Measurements from ENCODE around the gene HYI.
A peak's percentile ranks its signal among the peaks of the same experiment; 100 is the strongest.
"Not testable (repeated sequence)": the region's sequence is repeated elsewhere in the genome, so short reads cannot be mapped to it uniquely, and the experiment has no call there.

HYI gene

GRCh38 chr1:43427524-43427923 lies 26.2 kb downstream of the HYI start:
- no peak for DNase-seq (ENCODE audit: low spot score)

GRCh38 chr1:43426221-43426620 lies 27.5 kb downstream of the HYI start:
- DNase-seq (ENCODE audit: low spot score): no peak

DNA sequence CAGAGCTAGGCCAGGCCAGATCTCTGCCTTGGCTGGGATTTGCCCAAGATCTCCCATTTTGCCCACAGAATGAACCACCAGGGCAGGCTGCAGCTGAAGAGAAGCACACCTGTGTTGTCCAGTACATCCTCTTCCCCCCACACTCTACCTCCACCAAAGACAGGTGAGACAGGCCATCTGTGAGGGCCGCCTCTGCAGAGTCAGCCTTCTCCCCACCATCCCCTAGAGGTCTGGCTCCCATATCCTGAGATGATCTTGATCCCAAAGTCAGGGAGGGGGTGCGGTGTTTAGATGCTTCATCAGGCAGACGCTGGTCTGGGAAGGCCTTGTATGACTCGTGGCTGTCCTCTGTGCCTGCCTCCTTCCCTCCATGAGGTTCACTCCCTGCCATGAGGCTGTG lies 28.7 kb downstream of the HYI start:
- DNase-seq (ENCODE audit: low spot score): no peak

DNA sequence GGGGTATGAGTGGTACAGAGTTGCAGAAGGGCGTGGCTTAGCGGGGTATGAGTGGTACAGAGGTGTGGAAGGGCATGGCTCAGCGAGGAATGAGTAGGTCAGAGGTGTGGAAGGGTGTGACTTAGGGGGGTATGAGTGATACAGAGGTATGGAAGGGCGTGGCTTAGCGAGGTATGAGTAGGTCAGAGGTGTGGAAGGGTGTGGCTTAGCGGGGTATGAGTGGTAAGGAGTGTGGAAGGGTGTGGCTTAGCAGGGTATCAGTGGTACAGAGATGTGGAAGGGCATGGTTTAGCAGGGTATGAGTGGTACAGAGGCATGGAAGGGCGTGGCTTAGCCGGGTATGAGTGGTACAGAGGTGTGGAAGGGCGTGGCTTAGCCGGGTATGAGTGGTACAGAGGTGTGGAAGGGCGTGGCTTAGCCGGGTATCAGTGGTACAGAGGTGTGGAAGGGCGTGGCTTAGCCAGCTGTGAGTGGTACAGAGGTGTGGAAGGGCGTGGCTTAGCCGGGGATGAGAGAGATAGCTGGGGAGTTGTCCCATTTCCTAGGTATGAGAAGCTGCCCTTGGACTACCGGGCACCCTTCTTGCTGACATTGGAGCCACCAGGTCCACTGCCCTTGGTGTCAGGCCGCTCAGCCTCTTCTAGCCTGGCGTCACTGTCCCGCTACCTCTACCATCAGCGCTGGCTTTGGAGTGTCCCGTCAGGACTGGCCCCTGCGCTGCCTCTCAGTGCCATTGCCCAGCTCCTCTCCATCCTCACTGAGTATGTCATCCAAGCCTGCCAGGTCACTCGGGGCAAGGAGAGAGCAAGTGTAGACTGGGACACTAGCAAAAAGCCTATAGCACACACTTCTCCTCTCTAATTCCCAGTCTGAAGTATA lies 29.8 kb downstream of the HYI start:
- DNase-seq (ENCODE audit: low spot score): peak; percentile 3

DNA sequence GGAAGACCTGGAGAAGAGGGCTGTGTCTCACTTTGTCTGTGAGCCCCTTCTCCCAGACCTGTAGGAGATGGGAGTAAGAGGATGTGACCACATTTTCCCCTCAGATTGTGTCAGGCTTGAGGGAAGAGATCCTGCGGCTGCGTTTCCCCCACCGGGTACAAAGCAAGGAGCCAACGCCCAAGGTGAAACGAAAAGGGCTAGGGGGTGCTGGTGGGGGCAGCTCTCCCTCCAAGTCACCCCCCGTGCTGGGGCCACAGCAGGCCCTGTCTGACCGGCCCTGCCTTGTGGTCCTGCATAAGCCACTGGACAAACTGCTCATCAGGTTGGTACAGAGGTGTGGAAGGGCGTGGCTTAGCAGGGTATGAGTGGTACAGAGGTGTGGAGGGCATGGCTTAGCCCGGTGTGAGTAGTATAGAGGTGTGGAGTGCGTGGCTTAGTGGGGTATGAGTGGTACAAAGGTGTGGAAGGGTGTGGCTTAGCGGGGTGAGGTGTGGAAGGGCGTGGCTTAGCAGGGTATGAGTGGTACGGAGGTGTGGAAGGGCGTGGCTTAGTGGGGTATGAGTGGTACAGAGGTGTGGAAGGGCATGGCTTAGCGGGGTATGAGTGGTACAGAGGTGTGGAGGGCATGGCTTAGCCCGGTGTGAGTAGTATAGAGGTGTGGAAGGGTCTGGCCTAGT lies 30.6 kb downstream of the HYI start:
- no peak for DNase-seq (ENCODE audit: low spot score)

- DNase-seq (ENCODE audit: low spot score): no peak
These were observed 31.6 kb downstream of the HYI start for GRCh38 chr1:43421976-43422750.

DNA sequence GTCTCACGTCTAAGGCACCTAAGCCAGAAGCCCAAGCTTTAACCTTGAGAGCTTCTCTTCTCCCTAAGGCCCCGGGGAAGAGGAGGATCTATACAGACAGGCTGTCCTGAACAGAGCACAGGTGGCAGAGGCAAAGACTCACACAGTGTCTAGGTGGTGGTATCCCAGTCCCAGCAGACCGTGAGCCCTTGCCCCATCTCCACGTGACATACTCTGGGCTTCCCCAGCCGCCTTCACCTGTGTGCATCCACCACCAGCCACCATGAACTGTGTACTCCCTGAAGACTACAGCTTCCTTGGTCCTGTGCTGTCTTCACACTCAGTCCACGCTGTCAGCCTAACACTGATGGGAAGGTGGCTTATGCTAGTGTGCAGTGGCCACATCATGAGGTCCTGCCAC lies 32.3 kb downstream of the HYI start:
- no peak for DNase-seq (ENCODE audit: low spot score)

DNA sequence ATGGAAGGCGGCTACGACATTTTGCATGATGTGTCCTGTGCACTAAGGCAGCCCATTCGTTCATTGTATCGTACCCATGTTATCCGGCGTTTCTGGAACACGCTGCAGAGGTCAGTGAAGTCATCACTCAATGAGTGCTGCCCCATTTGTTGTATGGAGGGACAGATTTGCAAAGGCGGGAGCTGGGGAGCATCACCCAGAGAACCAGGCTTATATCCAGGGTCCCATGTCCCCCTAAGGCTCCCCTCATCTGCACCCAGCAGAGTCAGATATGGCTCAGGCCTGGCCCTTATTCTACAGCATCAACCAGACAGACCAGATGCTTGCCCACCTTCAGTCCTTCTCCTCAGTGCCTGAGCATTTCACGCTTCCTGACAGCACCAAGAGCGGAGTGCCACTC lies 32.9 kb downstream of the HYI start:
- no peak for DNase-seq (ENCODE audit: low spot score)

- no peak for DNase-seq (ENCODE audit: low spot score)
These were observed 33.9 kb downstream of the HYI start for GRCh38 chr1:43419627-43420425.

- DNase-seq (ENCODE audit: low spot score): no peak
These were observed 34.9 kb downstream of the HYI start for GRCh38 chr1:43418858-43419257.

GRCh38 chr1:43415901-43416300 lies 37.8 kb downstream of the HYI start:
- DNase-seq (ENCODE audit: low spot score): no peak

- DNase-seq (ENCODE audit: low spot score): peak; percentile 71
These were observed 39.0 kb downstream of the HYI start for GRCh38 chr1:43414634-43415223.

GRCh38 chr1:43413426-43413825 lies 40.3 kb downstream of the HYI start:
- not testable (repeated sequence) for DNase-seq (ENCODE audit: low spot score)

DNA sequence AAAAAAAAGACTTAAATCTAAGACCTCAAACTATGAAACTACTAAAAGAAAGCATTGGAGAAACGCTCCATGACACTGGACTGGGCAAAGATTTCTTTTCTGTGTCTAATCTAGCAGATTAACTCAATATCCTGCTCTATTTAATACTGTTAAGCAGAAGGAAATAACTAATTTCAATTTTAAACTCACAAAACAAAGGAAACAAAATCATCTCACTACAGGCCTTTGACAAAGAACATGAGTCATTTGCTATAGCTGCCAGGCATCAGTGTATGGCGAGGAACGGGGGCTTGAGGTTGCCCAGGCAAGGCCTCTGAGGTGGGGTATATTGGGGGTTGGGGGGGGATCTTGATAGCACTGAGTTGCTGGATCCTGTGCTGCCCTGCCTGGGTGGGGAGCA lies 43.2 kb downstream of the HYI start:
- DNase-seq (ENCODE audit: low spot score): no peak

GRCh38 chr1:43405876-43406234 lies 47.9 kb downstream of the HYI start:
- DNase-seq (ENCODE audit: low spot score): no peak

DNA sequence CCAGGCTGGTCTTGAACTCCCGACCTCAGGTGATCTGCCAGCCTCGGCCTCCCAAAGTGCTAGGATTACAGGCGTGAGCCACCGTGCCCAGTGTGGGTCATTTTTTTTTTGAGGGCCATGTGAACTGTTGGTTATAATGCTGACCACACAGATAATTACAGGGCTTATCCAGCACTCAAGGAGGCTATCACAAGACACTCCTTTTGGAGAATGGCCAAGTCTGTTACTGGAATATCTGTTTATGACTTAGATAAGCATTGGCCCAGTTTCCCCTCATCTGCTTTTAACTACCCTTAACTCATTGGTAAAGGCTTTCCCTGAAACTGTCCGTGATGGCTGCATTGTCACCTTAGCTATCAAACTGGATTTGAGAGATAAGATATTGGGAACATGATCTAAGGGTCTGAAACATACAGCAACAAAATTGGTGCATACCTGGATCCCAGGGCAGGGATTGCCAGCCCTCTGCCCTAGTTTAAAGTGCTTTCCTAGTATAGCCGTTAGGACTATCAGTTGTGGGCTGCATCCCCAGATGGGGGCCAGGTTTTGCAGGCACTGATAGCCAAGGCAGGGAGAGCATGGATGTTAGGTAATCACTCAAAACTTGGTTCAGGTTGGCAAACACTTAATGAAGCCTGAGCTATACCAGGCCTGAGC lies 48.4 kb downstream of the HYI start:
- no peak for DNase-seq (ENCODE audit: low spot score)

- no peak for DNase-seq (ENCODE audit: low spot score)
These were observed 49.4 kb downstream of the HYI start for GRCh38 chr1:43404353-43404752.

- DNase-seq (ENCODE audit: low spot score): no peak
These were observed 51.5 kb downstream of the HYI start for GRCh38 chr1:43402089-43402865.

Data from CD4-positive, alpha-beta T cell treated with Interleukin-15 for 4 hours (primary cell).